A673 (cell line): ENCODE measurements around the gene CERKL. TPM values are rescaled to one million over a fixed set of nuclear protein-coding genes. Genes with fewer than 3 reads are reported as not detected.

Experiments
- BruUV-seq: library from RNA; stranded (reverse); fragments of 400-500 nt; replicated peaks from 2 replicates; lab custom pipeline; 2021; lab: Mats Ljungman, UMichigan
- CTCF ChIA-PET: fragments of 300-600 bp; sonication (Branson Sonifier 250); formaldehyde crosslinking; loops from one replicate; lab custom pipeline; 2022; ENCODE audit warnings: antibody characterized with exemption; lab: Charles Lee
- POLR2A ChIA-PET: fragments of 300-600 bp; sonication (Branson Sonifier 250); formaldehyde crosslinking; loops from one replicate; lab custom pipeline; 2022; ENCODE audit warnings: antibody characterized with exemption; ENCODE audit not compliant: low non-redundant PET; lab: Charles Lee
- DNase-seq: peaks from one replicate; pipeline ENCODE4 v3.0.0-alpha.2; 2015; ENCODE audit warnings: low spot score
- H3K27ac ChIP-seq: fragments of 200-600 bp; sonication (generic); 2 replicates; pipeline ENCODE4 v1.5.1; 2016; ENCODE audit warnings: mixed run types, low read depth, mild to moderate bottlenecking, mixed read lengths, antibody characterized with exemption, low read length; ENCODE audit not compliant: poor library complexity, severe bottlenecking
- H3K27me3 ChIP-seq: fragments of 200-600 bp; sonication (generic); replicated peaks from 2 replicates; pipeline ENCODE4 v1.6.1; 2017; ENCODE audit warnings: mixed run types, low read depth, mild to moderate bottlenecking, mixed read lengths, antibody characterized with exemption, low read length; ENCODE audit not compliant: insufficient read depth, poor library complexity
- H3K36me3 ChIP-seq: fragments of 200-600 bp; sonication (generic); 2 replicates; pipeline ENCODE4 v1.6.1; 2016; ENCODE audit warnings: mixed run types, mild to moderate bottlenecking, mixed read lengths, antibody characterized with exemption, low read length; ENCODE audit not compliant: insufficient read depth, poor library complexity, severe bottlenecking
- H3K4me1 ChIP-seq: fragments of 200-600 bp; sonication (generic); 2 replicates; pipeline ENCODE4 v1.6.1; 2017; ENCODE audit warnings: mixed run types, mild to moderate bottlenecking, mixed read lengths, antibody characterized with exemption, low read length; ENCODE audit not compliant: insufficient read depth, poor library complexity, severe bottlenecking
- H3K4me3 ChIP-seq: fragments of 200-600 bp; sonication (generic); 2 replicates; pipeline ENCODE4 v1.5.1; 2016; ENCODE audit warnings: low read depth, mixed run types, mild to moderate bottlenecking, mixed read lengths, low read length; ENCODE audit not compliant: poor library complexity, severe bottlenecking
- H3K9me3 ChIP-seq: fragments of 200-600 bp; sonication (generic); 2 replicates; pipeline ENCODE4 v1.6.1; 2016; ENCODE audit warnings: mixed run types, low read depth, mild to moderate bottlenecking, mixed read lengths, antibody characterized with exemption, low read length; ENCODE audit not compliant: poor library complexity, severe bottlenecking
- EZH2 ChIP-seq: fragments of 200-600 bp; sonication (generic); IDR thresholded peaks from 2 replicates; pipeline ENCODE4 v1.6.1; 2017; ENCODE audit warnings: borderline replicate concordance, low read depth, mild to moderate bottlenecking, mixed read lengths, antibody characterized with exemption, low read length; ENCODE audit not compliant: poor library complexity, severe bottlenecking
- intact Hi-C: fragments of 100-400 bp; cut with micrococcal nuclease; formaldehyde crosslinking; loops from one replicate; pipeline ENCODE4 v1.10.0; 2022; ENCODE audit not compliant: unreplicated experiment
- total RNA-seq: library from RNA; stranded (reverse); gene quantifications from 2 replicates; pipeline ENCODE4 v1.2.3, GENCODE V29; 2021
- TF ChIP-seq, protein P1 (sequence below): fragments of 300-800, 200-600 bp; sonication (generic); conservative IDR thresholded peaks from 2 replicates; pipeline ENCODE4 v1.5.1; 2017; ENCODE audit warnings: low read depth, mild to moderate bottlenecking, antibody characterized with exemption, low read length, moderate library complexity, mixed read lengths

Gene CERKL
- total RNA-seq, 1 experiment from 2014 or later, result 0.75 TPM

DNA sequence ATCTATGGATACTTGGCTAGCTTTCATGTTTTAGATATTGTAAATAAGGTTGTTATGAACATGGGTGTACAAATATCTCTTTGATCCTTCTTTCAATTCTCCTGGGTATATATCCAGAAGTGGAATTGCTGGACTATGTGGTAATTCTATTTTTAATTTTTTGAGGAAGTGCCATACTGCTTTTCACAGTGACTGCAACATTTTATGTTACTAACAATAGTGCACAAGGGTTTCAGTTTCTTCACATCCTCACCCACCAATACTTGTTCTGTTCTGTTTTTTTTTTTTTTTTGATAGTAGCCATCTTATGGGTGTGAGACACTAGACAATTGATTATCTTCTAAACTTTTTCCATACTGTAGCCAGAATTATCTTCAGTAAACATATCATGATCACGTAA lies 40.7 kb upstream of the CERKL start:
- intact Hi-C loops, result no loop called here
- DNase-seq, result no peak
- ChIA-PET CTCF (interaction anchor here (0.6 kb wide), 1 partner anchor 18 kb away, joined by 3 read pairs; no protein-coding TSS in a partner anchor), POLR2A (no interaction called here)
- no TSS peak for BruUV-seq
- Histone ChIP-seq H3K9me3 (no peaks in the 10 kb centered on the region), H3K27ac (no peak overlapping the region), H3K4me1 (no peaks in the 10 kb centered on the region), H3K27me3 (no peaks in the 10 kb centered on the region), H3K4me3 (no peak overlapping the region), H3K36me3 (no peaks in the 10 kb centered on the region)
- TF ChIP-seq, protein P1, sequence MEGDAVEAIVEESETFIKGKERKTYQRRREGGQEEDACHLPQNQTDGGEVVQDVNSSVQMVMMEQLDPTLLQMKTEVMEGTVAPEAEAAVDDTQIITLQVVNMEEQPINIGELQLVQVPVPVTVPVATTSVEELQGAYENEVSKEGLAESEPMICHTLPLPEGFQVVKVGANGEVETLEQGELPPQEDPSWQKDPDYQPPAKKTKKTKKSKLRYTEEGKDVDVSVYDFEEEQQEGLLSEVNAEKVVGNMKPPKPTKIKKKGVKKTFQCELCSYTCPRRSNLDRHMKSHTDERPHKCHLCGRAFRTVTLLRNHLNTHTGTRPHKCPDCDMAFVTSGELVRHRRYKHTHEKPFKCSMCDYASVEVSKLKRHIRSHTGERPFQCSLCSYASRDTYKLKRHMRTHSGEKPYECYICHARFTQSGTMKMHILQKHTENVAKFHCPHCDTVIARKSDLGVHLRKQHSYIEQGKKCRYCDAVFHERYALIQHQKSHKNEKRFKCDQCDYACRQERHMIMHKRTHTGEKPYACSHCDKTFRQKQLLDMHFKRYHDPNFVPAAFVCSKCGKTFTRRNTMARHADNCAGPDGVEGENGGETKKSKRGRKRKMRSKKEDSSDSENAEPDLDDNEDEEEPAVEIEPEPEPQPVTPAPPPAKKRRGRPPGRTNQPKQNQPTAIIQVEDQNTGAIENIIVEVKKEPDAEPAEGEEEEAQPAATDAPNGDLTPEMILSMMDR, result no peak

DNA sequence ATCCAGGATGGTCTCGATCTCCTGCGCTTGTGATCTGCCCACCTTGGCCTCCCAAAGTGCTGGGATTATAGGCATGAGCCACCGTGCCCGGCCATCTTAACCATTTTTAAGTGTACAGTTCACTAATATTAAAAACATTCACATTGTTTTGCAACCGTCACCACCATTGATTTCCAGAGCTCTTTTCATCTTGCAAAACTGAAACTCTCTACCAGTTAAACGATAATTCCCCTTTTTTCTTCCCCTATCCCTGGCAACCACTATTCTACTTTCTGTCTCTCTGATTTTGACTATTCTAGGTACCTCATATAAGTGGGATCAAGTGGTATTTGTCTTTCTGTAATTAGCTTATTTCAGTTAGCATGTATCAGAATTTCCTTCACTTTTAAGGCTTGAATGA lies 40.2 kb upstream of the CERKL start:
- H3K27ac ChIP-seq, result no peak overlapping the region
- H3K4me3 ChIP-seq, result no peak overlapping the region
- H3K27me3 ChIP-seq, result no peaks in the 10 kb centered on the region
- no peak for TF ChIP-seq EZH2
- TF ChIP-seq, protein P1, result no peak
- no peaks in the 10 kb centered on the region for H3K4me1 ChIP-seq
- DNase-seq, result no peak
- ChIA-PET CTCF (no interaction called here), POLR2A (no interaction called here)
- no TSS peak for BruUV-seq
- intact Hi-C loops, result no loop called here
- no peaks in the 10 kb centered on the region for H3K36me3 ChIP-seq
- no peaks in the 10 kb centered on the region for H3K9me3 ChIP-seq

DNA sequence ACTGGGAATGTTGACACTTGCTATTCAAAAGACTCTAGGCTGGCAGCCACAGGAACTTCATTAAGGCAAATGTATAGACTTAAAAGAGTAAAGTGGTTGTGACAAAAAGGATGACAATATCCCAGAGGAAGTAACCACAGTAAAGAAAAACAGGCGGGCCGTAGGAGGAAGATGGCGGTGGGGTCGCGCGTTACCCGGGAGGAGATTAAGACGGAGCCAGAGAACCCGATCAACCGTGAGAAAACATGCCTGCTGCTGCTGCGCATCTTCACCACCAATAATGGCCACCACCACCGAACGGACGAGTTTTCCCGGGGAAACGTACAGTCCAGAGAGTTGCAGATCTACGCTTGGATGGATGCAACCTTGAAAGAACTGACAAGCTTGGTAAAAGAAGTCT lies 37.4 kb upstream of the CERKL start:
- intact Hi-C loops, result no loop called here
- Histone ChIP-seq H3K9me3 (no peaks in the 10 kb centered on the region), H3K27ac (no peak overlapping the region), H3K36me3 (no peaks in the 10 kb centered on the region), H3K27me3 (peaks cover 5% of the 10 kb centered on the region), H3K4me1 (no peaks in the 10 kb centered on the region), H3K4me3 (no peak overlapping the region)
- DNase-seq, result no peak
- ChIA-PET POLR2A (no interaction called here), CTCF (interaction anchor here (0.6 kb wide), 1 partner anchor 11 kb away, joined by 9 read pairs; no protein-coding TSS in a partner anchor)
- BruUV-seq, result no TSS peak
- TF ChIP-seq, protein P1, result no peak
- no peak for TF ChIP-seq EZH2
